Naive thymus-derived CD8-positive, alpha-beta T cell (primary cell): ENCODE measurements around the gene EIF5. TPM values are rescaled to one million over a fixed set of nuclear protein-coding genes. Genes with fewer than 3 reads are reported as not detected.
A peak's percentile ranks its signal among the peaks of the same experiment; 100 is the strongest.

Experiments
- ATAC-seq, 2 donors: fragments of 150-1000 bp; cut with Tn5 transposase in 1 of 2; sonication (Bioruptor Pico), chemical (Tn5 transposase) in 1 of 2; 1 replicate in 1 of 2; 2 replicates in 1 of 2; pipeline ENCODE4 v1.10.0; 2021; ENCODE audit warnings: mild to moderate bottlenecking in 2 of 2, moderate library complexity in 2 of 2
- POLR2A ChIA-PET: fragments of 350-600 bp; sonication (Branson Sonifier 250); formaldehyde crosslinking; loops from one replicate; lab custom pipeline; 2021; ENCODE audit warnings: antibody characterized with exemption; lab: Charles Lee
- DNase-seq, 10 donors: peaks; one replicate each; pipeline versions ENCODE4 v3.0.0 to v3.0.0-alpha.2; 2020 to 2022
- H3K27ac Mint-ChIP-seq, 10 donors: one replicate each; pipeline ENCODE4 v1.8.0; 2020 to 2022; ENCODE audit warnings: mild to moderate bottlenecking in 10 of 10, mixed read lengths in 10 of 10, moderate library complexity in 4 of 10, inconsistent platforms in 1 of 10
- H3K27me3 Mint-ChIP-seq, 5 donors: one replicate each; pipeline ENCODE4 v1.8.0; 2021 to 2022; ENCODE audit warnings: mixed read lengths in 5 of 5
- H3K36me3 Mint-ChIP-seq, 3 donors: one replicate each; pipeline ENCODE4 v1.8.0; 2020 to 2022; ENCODE audit warnings: mixed read lengths in 3 of 3, mild to moderate bottlenecking in 2 of 3, inconsistent platforms in 1 of 3
- H3K4me1 Mint-ChIP-seq, 4 donors: one replicate each; pipeline ENCODE4 v1.8.0; 2021 to 2022; ENCODE audit warnings: mixed read lengths in 4 of 4
- H3K4me3 Mint-ChIP-seq, 10 donors: one replicate each; pipeline ENCODE4 v1.8.0; 2020 to 2022; ENCODE audit warnings: mild to moderate bottlenecking in 10 of 10, mixed read lengths in 10 of 10, moderate library complexity in 6 of 10, inconsistent platforms in 1 of 10
- H3K9me3 Mint-ChIP-seq, 9 donors: one replicate each; pipeline ENCODE4 v1.8.0; 2020 to 2022; ENCODE audit warnings: mixed read lengths in 9 of 9, mild to moderate bottlenecking in 3 of 9, inconsistent platforms in 1 of 9, moderate library complexity in 1 of 9
- polyA plus RNA-seq, 3 donors: library from polyadenylated mRNA; unstranded; fragments of 300-500 nt; fragmentation: Illumina TruSeq; gene quantifications; one replicate each; pipeline ENCODE4 v1.2.3, GENCODE V29; 2021
- total RNA-seq, 8 experiments: library from RNA in 2 of 8; stranded (reverse) in 2 of 8; gene quantifications; one replicate each; pipeline ENCODE4 v1.2.3 and lab custom pipeline; 2021 to 2026

The EIF5 gene
- total and polyA plus RNA-seq, 5 experiments from 2014 or later = 283 to 375 (median 332) TPM

DNA sequence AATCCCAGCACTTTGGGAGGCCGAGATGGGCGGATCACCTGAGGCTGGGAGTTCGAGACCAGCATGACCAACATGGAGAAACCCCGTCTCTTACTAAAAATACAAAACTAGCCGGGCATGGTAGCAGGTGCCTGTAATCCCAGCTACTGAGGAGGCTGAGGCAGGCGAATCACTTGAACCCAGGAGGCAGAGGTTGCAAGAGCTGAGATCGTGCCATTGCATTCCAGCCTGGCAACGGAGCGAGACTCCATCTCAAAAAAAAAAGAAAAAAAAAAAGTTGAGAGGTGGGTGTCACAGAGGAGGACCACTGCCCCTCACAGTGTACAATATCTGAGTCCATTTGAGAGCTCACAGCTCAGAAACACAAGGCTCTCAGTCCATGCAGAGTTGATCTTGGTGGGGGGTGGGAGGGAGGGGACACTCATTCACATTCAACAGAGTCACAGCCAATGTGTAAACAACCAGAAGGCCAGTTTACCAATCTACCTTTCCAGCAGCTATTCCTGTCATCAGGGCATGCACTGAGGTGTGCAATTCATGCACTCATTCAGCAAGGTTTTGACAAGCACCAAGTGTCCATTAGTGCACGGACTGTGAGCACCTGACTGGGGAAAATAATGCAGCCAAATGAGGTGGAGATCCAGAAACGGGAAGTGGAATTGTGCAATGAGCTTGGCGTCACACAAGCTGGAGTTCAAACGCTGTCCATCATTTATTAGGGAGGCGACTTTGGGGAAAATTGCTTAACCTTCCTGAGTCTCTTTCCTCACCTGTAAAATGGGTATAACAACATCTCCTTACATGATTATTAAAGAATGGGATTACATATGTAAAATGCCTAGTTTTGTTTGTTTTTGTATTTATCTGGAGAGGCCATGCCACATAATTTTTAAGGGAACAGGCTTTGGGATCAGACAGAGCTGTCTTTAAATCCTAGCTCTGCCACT is 4.4 kb upstream of the EIF5 start:
- DNase-seq = no peak
- H3K27ac Mint-ChIP-seq = no peak overlapping the region
- no peak overlapping the region for H3K4me3 Mint-ChIP-seq
- no peak for ATAC-seq
- peaks cover 0 to 4% (median 0%) of the 10 kb centered on the region in 5 donors for H3K27me3 Mint-ChIP-seq
- H3K36me3 Mint-ChIP-seq = peaks cover 0 to 2% (median 2%) of the 10 kb centered on the region in 3 donors
- H3K9me3 Mint-ChIP-seq = peaks cover 0 to 2% (median 0%) of the 10 kb centered on the region in 9 donors
- POLR2A ChIA-PET = interaction anchor here (0.5 kb wide), 1 partner anchor 61 kb away, joined by 5 read pairs; no protein-coding TSS in a partner anchor
- peaks cover 0 to 17% (median 6%) of the 10 kb centered on the region in 4 donors for H3K4me1 Mint-ChIP-seq

- no peak for ATAC-seq
- H3K27ac Mint-ChIP-seq = peak overlapping the region in 4 of 10 donors; percentile 1 to 51 (median 20)
- peak overlapping the region in 1 of 10 donors; percentile 15 for H3K4me3 Mint-ChIP-seq
- H3K4me1 Mint-ChIP-seq = peaks cover 5 to 22% (median 10%) of the 10 kb centered on the region in 4 donors
- no peak for DNase-seq
- peaks cover 0 to 2% (median 0%) of the 10 kb centered on the region in 9 donors for H3K9me3 Mint-ChIP-seq
- POLR2A ChIA-PET = no interaction called here
- H3K27me3 Mint-ChIP-seq = peaks cover 0 to 4% (median 0%) of the 10 kb centered on the region in 5 donors
- peaks cover 5 to 8% (median 6%) of the 10 kb centered on the region in 3 donors for H3K36me3 Mint-ChIP-seq
Observed at GRCh38 chr14:103330536-103330935, 3.5 kb upstream of the EIF5 start.

GRCh38 chr14:103332143-103332919 is 1.7 kb upstream of the EIF5 start:
- DNase-seq (no peak), ATAC-seq (no peak)
- peaks cover 0 to 2% (median 0%) of the 10 kb centered on the region in 9 donors for H3K9me3 Mint-ChIP-seq
- H3K4me3 Mint-ChIP-seq = peak overlapping the region; percentile 23 to 73 (median 62)
- H3K27me3 Mint-ChIP-seq = peaks cover 0 to 2% (median 0%) of the 10 kb centered on the region in 5 donors
- peaks cover 10 to 40% (median 23%) of the 10 kb centered on the region in 4 donors for H3K4me1 Mint-ChIP-seq
- H3K27ac Mint-ChIP-seq = peak overlapping the region; percentile 72 to 98 (median 91)
- H3K36me3 Mint-ChIP-seq = peaks cover 12 to 26% (median 21%) of the 10 kb centered on the region in 3 donors
- POLR2A ChIA-PET = interaction anchor here (0.6 to 4.4 kb wide), 4 partner anchors 52 to 1887 kb away, joined by 3 to 50 read pairs (median 11); partner anchors contain the start of gene MARK3

DNA sequence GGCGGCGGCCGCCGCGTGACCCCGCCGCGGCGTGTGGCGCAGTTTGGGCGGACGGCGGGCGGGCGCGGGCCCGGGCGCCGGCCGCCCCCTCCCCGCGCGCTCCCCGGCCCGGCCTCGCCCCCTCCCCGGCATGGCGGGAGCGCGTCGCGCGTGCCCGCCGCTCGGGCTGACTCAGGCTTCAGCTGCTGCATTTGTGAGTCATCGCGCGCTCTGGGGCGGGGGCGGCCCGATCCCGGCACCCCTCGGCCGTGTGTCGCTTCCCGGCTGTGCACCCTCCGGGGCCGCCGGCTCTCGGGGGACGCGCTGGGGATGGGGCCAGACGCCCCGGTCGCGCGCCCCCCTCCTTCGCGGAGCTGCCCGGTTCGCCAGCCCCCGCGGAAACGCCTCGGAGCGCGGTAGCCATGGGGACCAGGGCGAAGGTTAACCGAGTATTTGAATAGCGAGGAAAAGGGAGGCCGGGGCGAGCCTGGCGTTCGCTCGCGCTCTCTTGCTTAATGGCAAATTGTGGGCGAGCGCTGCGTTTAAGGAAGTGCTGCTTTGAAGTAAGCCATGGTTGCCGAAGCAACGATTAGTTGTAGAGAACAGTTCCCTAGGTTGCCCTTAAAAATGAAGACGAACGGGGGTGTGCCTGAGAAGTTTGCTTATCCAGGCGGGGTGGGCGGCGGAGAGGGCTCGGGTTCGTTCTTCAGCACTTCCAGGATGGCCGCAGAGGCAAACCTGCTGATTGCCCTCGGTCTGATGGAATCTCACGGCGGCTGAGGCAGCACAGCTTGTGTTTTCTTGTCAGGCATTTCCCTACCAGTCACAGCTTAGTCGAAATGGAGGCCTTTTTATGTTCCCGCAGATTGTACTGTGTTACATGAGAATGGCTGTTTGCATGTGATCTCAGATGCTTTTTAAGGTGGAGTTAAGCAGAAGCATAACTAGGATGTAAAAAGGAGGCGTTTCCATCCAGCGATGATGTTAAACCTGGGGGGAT is 896 bp downstream of the EIF5 start:
- Mint-ChIP-seq H3K27me3 (peaks cover 0 to 2% (median 0%) of the 10 kb centered on the region in 5 donors), H3K27ac (peak overlapping the region; percentile 71 to 99 (median 97)), H3K4me1 (peaks cover 16 to 65% (median 43%) of the 10 kb centered on the region in 4 donors), H3K9me3 (peaks cover 0 to 2% (median 0%) of the 10 kb centered on the region in 9 donors), H3K36me3 (peaks cover 16 to 52% (median 41%) of the 10 kb centered on the region in 3 donors), H3K4me3 (peak overlapping the region; percentile 84 to 99 (median 94))
- POLR2A ChIA-PET = interaction anchor here (0.5 to 4.4 kb wide), 19 partner anchors 9 to 1511 kb away, joined by 3 to 50 read pairs (median 6); partner anchors contain the start of genes BAG5, COA8, MARK3 and TRMT61A
- DNase-seq (peak; percentile 44 to 77 (median 57)), ATAC-seq (peak; percentile 27 to 31)

- H3K27me3 Mint-ChIP-seq = peaks cover 0 to 2% (median 0%) of the 10 kb centered on the region in 5 donors
- H3K36me3 Mint-ChIP-seq = peaks cover 16 to 65% (median 52%) of the 10 kb centered on the region in 3 donors
- H3K9me3 Mint-ChIP-seq = peaks cover 0 to 2% (median 0%) of the 10 kb centered on the region in 9 donors
- H3K4me3 Mint-ChIP-seq = peak overlapping the region; percentile 84 to 99 (median 94)
- no peak for DNase-seq
- POLR2A ChIA-PET = interaction anchor here (0.5 to 4.4 kb wide), 4 partner anchors 9 to 1614 kb away, joined by 3 to 50 read pairs (median 9); partner anchors contain the start of gene MARK3
- H3K4me1 Mint-ChIP-seq = peaks cover 17 to 72% (median 54%) of the 10 kb centered on the region in 4 donors
- ATAC-seq = no peak
- peak overlapping the region; percentile 43 to 99 (median 96) for H3K27ac Mint-ChIP-seq
Observed at GRCh38 chr14:103336191-103336590, 2.2 kb downstream of the EIF5 start.

- DNase-seq (no peak), ATAC-seq (no peak)
- Mint-ChIP-seq H3K27me3 (peaks cover 0 to 2% (median 0%) of the 10 kb centered on the region in 5 donors), H3K4me3 (peak overlapping the region in 2 of 10 donors; percentile 10 to 38), H3K36me3 (peaks cover 16 to 81% (median 63%) of the 10 kb centered on the region in 3 donors), H3K9me3 (peaks cover 0 to 2% (median 0%) of the 10 kb centered on the region in 9 donors), H3K27ac (peak overlapping the region in 8 of 10 donors; percentile 25 to 96 (median 68)), H3K4me1 (peaks cover 17 to 68% (median 60%) of the 10 kb centered on the region in 4 donors)
- POLR2A ChIA-PET = interaction anchor here (0.7 to 1.0 kb wide), 2 partner anchors 45 to 47 kb away, joined by 3 read pairs; no protein-coding TSS in a partner anchor
Observed at GRCh38 chr14:103337794-103338193, 3.8 kb downstream of the EIF5 start.

DNA sequence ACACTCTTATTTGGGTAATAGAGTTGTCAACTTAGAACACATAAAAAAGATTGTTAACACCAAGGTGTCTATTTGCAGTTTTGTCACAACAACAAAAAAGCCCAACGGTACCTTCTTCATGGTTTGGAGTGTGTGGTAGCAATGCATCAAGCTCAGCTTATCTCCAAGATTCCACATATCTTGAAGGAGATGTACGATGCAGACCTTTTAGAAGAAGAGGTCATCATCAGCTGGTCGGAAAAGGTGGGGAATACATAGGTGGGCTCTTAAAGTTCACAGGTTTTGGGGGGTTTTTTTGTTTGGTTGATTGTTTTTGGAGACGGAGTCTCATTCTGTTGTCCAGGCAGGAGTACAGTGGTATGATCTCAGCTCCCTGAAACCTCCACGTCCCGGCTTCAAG is 5.5 kb downstream of the EIF5 start:
- Mint-ChIP-seq H3K4me1 (peaks cover 20 to 62% (median 62%) of the 10 kb centered on the region in 4 donors), H3K9me3 (no peaks in the 10 kb centered on the region), H3K4me3 (peak overlapping the region in 1 of 10 donors; percentile 19), H3K27ac (peak overlapping the region in 6 of 10 donors; percentile 31 to 56 (median 46)), H3K36me3 (peaks cover 16 to 95% (median 65%) of the 10 kb centered on the region in 3 donors), H3K27me3 (no peaks in the 10 kb centered on the region)
- POLR2A ChIA-PET = no interaction called here
- ATAC-seq (no peak), DNase-seq (no peak)

GRCh38 chr14:103340480-103341212 is 6.6 kb downstream of the EIF5 start:
- POLR2A ChIA-PET = interaction anchor here (0.5 to 0.8 kb wide), 2 partner anchors 18 to 29 kb away, joined by 4 read pairs; no protein-coding TSS in a partner anchor
- DNase-seq = no peak
- peak overlapping the region in 7 of 10 donors; percentile 6 to 79 (median 33) for H3K27ac Mint-ChIP-seq
- no peaks in the 10 kb centered on the region for H3K9me3 Mint-ChIP-seq
- H3K4me3 Mint-ChIP-seq = peak overlapping the region in 1 of 10 donors; percentile 20
- ATAC-seq = no peak
- H3K36me3 Mint-ChIP-seq = peaks cover 13 to 97% (median 59%) of the 10 kb centered on the region in 3 donors
- H3K27me3 Mint-ChIP-seq = no peaks in the 10 kb centered on the region
- peaks cover 19 to 57% (median 56%) of the 10 kb centered on the region in 4 donors for H3K4me1 Mint-ChIP-seq

- Mint-ChIP-seq H3K27me3 (no peaks in the 10 kb centered on the region), H3K4me1 (peaks cover 14 to 49% (median 47%) of the 10 kb centered on the region in 4 donors), H3K4me3 (no peak overlapping the region), H3K36me3 (peaks cover 8 to 94% (median 52%) of the 10 kb centered on the region in 3 donors), H3K27ac (peak overlapping the region in 1 of 10 donors; percentile 16), H3K9me3 (no peaks in the 10 kb centered on the region)
- ATAC-seq (no peak), DNase-seq (no peak)
- POLR2A ChIA-PET = no interaction called here
Observed at GRCh38 chr14:103341250-103342129, 7.5 kb downstream of the EIF5 start.
